ENCODE results near the gene LYVE1. TPM values are rescaled to one million over a fixed set of nuclear protein-coding genes. Genes with fewer than 3 reads are reported as not detected.

LYVE1 gene
- total RNA-seq, 2 donors from 2014 or later, result not detected

DNA sequence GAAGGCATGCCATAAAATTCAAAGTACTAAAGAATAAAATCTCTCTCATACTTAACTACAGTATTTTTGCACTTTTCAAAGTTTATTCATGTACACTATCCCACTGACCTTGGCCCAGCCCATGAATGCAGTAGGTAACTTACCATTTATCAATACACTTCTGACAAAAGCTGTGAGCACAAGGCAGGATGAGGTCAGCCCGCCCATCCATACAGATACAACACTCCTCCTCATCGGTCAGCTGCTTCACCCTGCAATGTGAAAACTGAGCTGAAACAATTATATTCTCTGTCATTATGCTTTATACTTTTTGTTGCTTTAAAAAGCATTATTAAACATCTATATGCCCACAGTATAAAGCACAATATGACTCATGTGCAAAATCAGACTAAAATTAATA, 49.6 kb downstream of the LYVE1 start:
- ATAC-seq, result no peak
- Mint-ChIP-seq H3K9me3 (no peaks in the 10 kb centered on the region), H3K36me3 (peaks cover 11% of the 10 kb centered on the region), H3K4me1 (ENCODE audit: low read depth in 2 of 2) (no peaks in the 10 kb centered on the region), H3K27ac (no peak overlapping the region), H3K4me3 (no peak overlapping the region), H3K27me3 (no peaks in the 10 kb centered on the region)
- DNase-seq (ENCODE audit: low spot score), result no peak

DNA sequence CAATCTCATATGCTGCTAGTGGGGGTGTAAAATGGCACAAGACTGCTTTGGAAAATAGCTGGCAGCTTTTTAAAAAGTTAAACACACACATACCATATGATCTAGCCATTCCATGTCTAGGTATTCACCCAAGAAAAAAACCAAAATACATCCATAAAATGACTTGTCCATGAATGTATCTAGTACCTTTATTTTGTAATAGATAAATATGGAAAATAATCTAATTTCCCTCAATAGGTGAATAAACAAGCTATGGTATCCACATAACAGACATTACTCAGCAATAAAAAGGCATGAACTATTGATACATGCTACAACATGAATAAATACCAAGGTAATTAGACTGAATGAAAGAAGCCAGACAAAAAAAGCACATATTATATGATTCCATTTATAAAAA, 50.3 kb downstream of the LYVE1 start:
- H3K27me3 Mint-ChIP-seq, result no peaks in the 10 kb centered on the region
- no peak for ATAC-seq
- no peak overlapping the region for H3K4me3 Mint-ChIP-seq
- no peak overlapping the region for H3K27ac Mint-ChIP-seq
- H3K9me3 Mint-ChIP-seq, result no peaks in the 10 kb centered on the region
- peaks cover 8% of the 10 kb centered on the region for H3K36me3 Mint-ChIP-seq
- no peaks in the 10 kb centered on the region for H3K4me1 Mint-ChIP-seq (ENCODE audit: low read depth in 2 of 2)
- DNase-seq (ENCODE audit: low spot score), result no peak

DNA sequence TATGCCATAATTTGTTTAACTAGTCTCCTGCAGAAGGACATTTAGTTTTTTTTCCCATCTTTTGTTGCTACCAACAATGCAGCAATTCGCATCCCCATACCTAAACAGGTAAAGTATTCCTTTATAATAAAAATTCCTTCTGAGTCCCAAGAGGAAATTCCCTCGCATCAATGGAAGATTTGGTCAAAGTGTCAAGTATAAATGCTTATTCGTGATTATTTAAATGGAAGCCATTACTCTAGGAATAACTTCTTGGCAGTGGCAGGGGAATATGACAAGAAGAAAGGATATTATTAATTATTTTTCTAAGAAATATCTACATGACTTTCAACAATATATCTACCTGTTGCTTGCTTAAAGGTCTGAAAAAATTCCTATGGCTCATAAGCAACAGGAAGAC, 53.0 kb downstream of the LYVE1 start:
- Mint-ChIP-seq H3K9me3 (no peaks in the 10 kb centered on the region), H3K27ac (no peak overlapping the region), H3K4me1 (ENCODE audit: low read depth in 2 of 2) (no peaks in the 10 kb centered on the region), H3K27me3 (no peaks in the 10 kb centered on the region), H3K36me3 (no peaks in the 10 kb centered on the region), H3K4me3 (no peak overlapping the region)
- ATAC-seq (no peak), DNase-seq (ENCODE audit: low spot score) (no peak)

DNA sequence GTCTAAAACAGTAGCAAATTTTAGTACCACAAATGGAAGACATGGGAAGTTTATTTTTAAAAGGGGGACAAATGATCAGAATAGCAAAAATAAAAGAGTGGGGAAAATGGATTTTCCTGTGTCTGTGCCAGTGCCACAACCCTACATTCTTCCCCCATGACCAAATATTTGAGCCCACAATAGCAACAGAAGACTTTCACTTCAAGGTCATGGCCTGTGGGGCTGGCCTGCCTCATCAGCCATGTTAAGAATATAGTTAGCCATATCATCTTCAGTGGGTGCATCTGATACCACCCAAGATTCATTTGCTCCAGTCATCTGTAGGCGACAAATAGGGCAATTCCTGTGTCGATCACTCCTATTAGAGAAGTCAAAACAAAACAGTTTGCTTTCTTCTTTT, 53.8 kb downstream of the LYVE1 start:
- DNase-seq (ENCODE audit: low spot score) (no peak), ATAC-seq (no peak)
- H3K36me3 Mint-ChIP-seq, result no peaks in the 10 kb centered on the region
- H3K4me1 Mint-ChIP-seq (ENCODE audit: low read depth in 2 of 2), result no peaks in the 10 kb centered on the region
- H3K27me3 Mint-ChIP-seq, result no peaks in the 10 kb centered on the region
- H3K4me3 Mint-ChIP-seq, result no peak overlapping the region
- no peaks in the 10 kb centered on the region for H3K9me3 Mint-ChIP-seq
- H3K27ac Mint-ChIP-seq, result no peak overlapping the region

DNA sequence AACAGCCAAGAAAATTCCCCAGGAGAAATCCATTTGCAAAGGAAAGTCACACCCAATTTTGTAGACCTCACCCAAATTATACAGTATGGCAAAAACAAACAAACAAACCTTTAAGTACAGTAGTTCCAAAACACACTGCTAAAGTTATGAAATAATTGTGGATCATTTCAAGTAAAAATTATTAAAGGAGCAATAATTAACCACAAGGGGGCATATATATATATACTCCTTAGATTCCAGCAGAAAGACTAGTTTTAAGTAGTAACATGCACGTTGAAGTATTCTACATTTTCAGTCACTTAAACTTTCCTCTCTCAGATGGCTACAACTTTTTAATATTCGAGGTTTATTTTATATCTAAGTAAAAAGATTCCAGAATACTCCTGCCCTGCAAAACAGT, 54.3 kb downstream of the LYVE1 start:
- no peak for DNase-seq (ENCODE audit: low spot score)
- H3K27me3 Mint-ChIP-seq, result no peaks in the 10 kb centered on the region
- no peaks in the 10 kb centered on the region for H3K4me1 Mint-ChIP-seq (ENCODE audit: low read depth in 2 of 2)
- no peaks in the 10 kb centered on the region for H3K9me3 Mint-ChIP-seq
- H3K36me3 Mint-ChIP-seq, result no peaks in the 10 kb centered on the region
- no peak overlapping the region for H3K27ac Mint-ChIP-seq
- no peak for ATAC-seq
- no peak overlapping the region for H3K4me3 Mint-ChIP-seq

DNA sequence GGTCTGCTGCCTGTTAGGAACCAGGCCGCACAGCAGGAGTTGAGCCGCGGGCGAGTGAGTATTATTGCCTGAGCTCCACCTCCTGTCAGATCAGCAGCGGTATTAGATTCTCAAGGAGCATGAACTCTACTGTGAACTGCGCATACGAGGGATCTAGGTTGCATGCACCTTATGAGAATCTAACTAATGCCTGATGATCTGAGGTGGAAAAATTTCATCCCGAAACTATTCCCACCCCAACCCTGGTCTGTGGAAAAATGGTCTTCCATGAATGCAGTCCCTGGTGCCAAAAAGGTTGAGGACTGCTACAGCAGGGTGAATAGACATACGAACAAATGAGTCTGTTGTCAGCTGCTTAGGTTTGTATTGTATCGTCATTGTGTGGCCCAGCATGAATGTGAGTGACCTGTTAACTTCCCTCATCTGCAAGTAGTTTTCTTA, 57.3 kb downstream of the LYVE1 start:
- Mint-ChIP-seq H3K27me3 (no peaks in the 10 kb centered on the region), H3K4me3 (no peak overlapping the region), H3K9me3 (no peaks in the 10 kb centered on the region), H3K4me1 (ENCODE audit: low read depth in 2 of 2) (no peaks in the 10 kb centered on the region), H3K27ac (no peak overlapping the region), H3K36me3 (no peaks in the 10 kb centered on the region)
- no peak for DNase-seq (ENCODE audit: low spot score)
- no peak for ATAC-seq

Other genes with a start within 250 kb of the LYVE1 start
- gene AMPD3, start 113.4 kb downstream of the LYVE1 start, total RNA-seq, result 10 to 100 TPM; 10.9 to 11.3 TPM
- 10 to 100 TPM in 1 of 2 donors, 1 to 10 TPM in 1; 9.5 to 12.7 TPM for gene RNF141, start 27.5 kb downstream of the LYVE1 start, total RNA-seq
- gene IRAG1, start 125.1 kb upstream of the LYVE1 start, total RNA-seq, result not detected
- gene CTR9, start 182.6 kb upstream of the LYVE1 start, total RNA-seq, result 10 to 100 TPM; 42.9 to 45.7 TPM
- gene EIF4G2, start 240.3 kb upstream of the LYVE1 start, total RNA-seq, result 1,000 to 10,000 TPM in 1 of 2 donors, 100 to 1,000 TPM in 1; 997 to 1,080 TPM

Measured in natural killer cell treated with Interleukin-12 subunit alpha and Interleukin-12 subunit beta and Interleukin-15 and Interleukin-18, amount 100 ng/mL, for 72 hours (primary cell).